MM.1S (cell line): ENCODE results near the gene GSN.

ENCODE experiments used
- DNase-seq: peaks from one replicate; pipeline ENCODE4 v3.0.0-alpha.2; 2015
- H2AFZ ChIP-seq: fragments of 300-600 bp; sonication (generic); 2 replicates; pipeline ENCODE4 v1.6.0; 2016; ENCODE audit warnings: antibody characterized with exemption, low read length
- H3F3A ChIP-seq: fragments of 300-600 bp; sonication (generic); 2 replicates; pipeline ENCODE4 v1.6.1; 2016; ENCODE audit warnings: mild to moderate bottlenecking, antibody characterized with exemption, low read length, moderate library complexity, mixed read lengths; ENCODE audit not compliant: insufficient read depth
- H3K27ac ChIP-seq: fragments of 300-600 bp; sonication (generic); 2 replicates; pipeline ENCODE4 v1.5.1; 2016; ENCODE audit warnings: mild to moderate bottlenecking, low read length
- H3K27me3 ChIP-seq: fragments of 300-600 bp; sonication (generic); replicated peaks from 2 replicates; pipeline ENCODE4 v1.6.0; 2016; ENCODE audit warnings: low read length; ENCODE audit not compliant: insufficient read depth
- H3K36me3 ChIP-seq: fragments of 300-600 bp; sonication (generic); replicated peaks from 2 replicates; pipeline ENCODE4 v1.6.1; 2016; ENCODE audit warnings: mild to moderate bottlenecking, low read length, mixed read lengths; ENCODE audit not compliant: insufficient read depth
- H3K4me1 ChIP-seq: fragments of 300-600 bp; sonication (generic); 2 replicates; pipeline ENCODE4 v1.6.1; 2016; ENCODE audit warnings: low read length, mixed read lengths
- H3K4me2 ChIP-seq: fragments of 300-600 bp; sonication (generic); 2 replicates; pipeline ENCODE4 v1.6.0; 2016; ENCODE audit warnings: low read depth, low read length
- H3K4me3 ChIP-seq: fragments of 300-600 bp; sonication (generic); 2 replicates; pipeline ENCODE4 v1.5.1; 2016; ENCODE audit warnings: low read length, mixed read lengths
- H3K79me2 ChIP-seq: fragments of 300-600 bp; sonication (generic); 2 replicates; pipeline ENCODE4 v1.6.1; 2016; ENCODE audit warnings: mixed run types, low read length, mixed read lengths
- H3K9ac ChIP-seq: fragments of 300-600 bp; sonication (generic); 2 replicates; pipeline ENCODE4 v1.6.1; 2016; ENCODE audit warnings: low read length, mixed read lengths
- H3K9me2 ChIP-seq: fragments of 300-600 bp; sonication (generic); replicated peaks from 2 replicates; pipeline ENCODE4 v1.6.1; 2016; ENCODE audit warnings: mild to moderate bottlenecking, low read length, mixed read lengths; ENCODE audit not compliant: insufficient read depth
- H3K9me3 ChIP-seq: fragments of 300-600 bp; sonication (generic); replicated peaks from 2 replicates; pipeline ENCODE4 v1.6.1; 2016; ENCODE audit warnings: mild to moderate bottlenecking, low read length, mixed read lengths; ENCODE audit not compliant: insufficient read depth
- H4K20me1 ChIP-seq: fragments of 300-600 bp; sonication (generic); 2 replicates; pipeline ENCODE4 v1.6.1; 2016; ENCODE audit warnings: mild to moderate bottlenecking, low read length, moderate library complexity, mixed read lengths; ENCODE audit not compliant: insufficient read depth
- CTCF ChIP-seq: fragments of 300-600 bp; sonication (generic); IDR thresholded peaks from 2 replicates; pipeline ENCODE4 v1.5.1; 2016; ENCODE audit warnings: antibody characterized with exemption, low read length, mixed read lengths
- EZH2 ChIP-seq: fragments of 300-600 bp; sonication (generic); optimal IDR thresholded peaks from 2 replicates; pipeline ENCODE3; 2017; ENCODE audit warnings: low read depth, mild to moderate bottlenecking, antibody characterized with exemption, low read length, mixed read lengths
- EZH2phosphoT487 ChIP-seq: fragments of 300-600 bp; sonication (generic); IDR thresholded peaks from 2 replicates; pipeline ENCODE4 v1.6.1; 2018; ENCODE audit warnings: antibody characterized with exemption, low read length

GSN gene

GRCh38 chr9:121309833-121310425 is 42.0 kb downstream of the GSN start:
- Histone ChIP-seq H3K4me2 (no peak overlapping the region), H3K79me2 (no peaks in the 10 kb centered on the region), H3F3A (no peaks in the 10 kb centered on the region), H2AFZ (no peak overlapping the region), H3K4me1 (0 out of 2 replicates have a peak, but pooled peaks cover 4% of the 10 kb centered on the region), H4K20me1 (no peaks in the 10 kb centered on the region), H3K27me3 (no peaks in the 10 kb centered on the region), H3K4me3 (no peak overlapping the region), H3K9me3 (no peaks in the 10 kb centered on the region), H3K27ac (no peak overlapping the region), H3K36me3 (no peaks in the 10 kb centered on the region), H3K9me2 (no peaks in the 10 kb centered on the region), H3K9ac (no peak overlapping the region)
- DNase-seq = no peak
- TF ChIP-seq CTCF = no peak
- no peak for TF ChIP-seq EZH2
- TF ChIP-seq EZH2phosphoT487 = no peak

- no peak for TF ChIP-seq EZH2
- TF ChIP-seq EZH2phosphoT487 = no peak
- TF ChIP-seq CTCF = no peak
- H3K9me2 ChIP-seq = no peaks in the 10 kb centered on the region
- no peaks in the 10 kb centered on the region for H3K9me3 ChIP-seq
- no peak overlapping the region for H3K27ac ChIP-seq
- no peaks in the 10 kb centered on the region for H4K20me1 ChIP-seq
- no peak overlapping the region for H3K4me3 ChIP-seq
- no peaks in the 10 kb centered on the region for H3K27me3 ChIP-seq
- H3K4me1 ChIP-seq = 0 out of 2 replicates have a peak, but pooled peaks cover 4% of the 10 kb centered on the region
- H2AFZ ChIP-seq = no peak overlapping the region
- DNase-seq = no peak
- no peak overlapping the region for H3K4me2 ChIP-seq
- H3F3A ChIP-seq = no peaks in the 10 kb centered on the region
- H3K9ac ChIP-seq = no peak overlapping the region
- no peaks in the 10 kb centered on the region for H3K79me2 ChIP-seq
- no peaks in the 10 kb centered on the region for H3K36me3 ChIP-seq
These were observed 42.6 kb downstream of the GSN start for GRCh38 chr9:121310571-121310970.

- H2AFZ ChIP-seq = no peak overlapping the region
- no peak overlapping the region for H3K9ac ChIP-seq
- no peaks in the 10 kb centered on the region for H3K36me3 ChIP-seq
- no peak for DNase-seq
- no peaks in the 10 kb centered on the region for H3K79me2 ChIP-seq
- no peaks in the 10 kb centered on the region for H4K20me1 ChIP-seq
- 0 out of 2 replicates have a peak, but pooled peaks cover 4% of the 10 kb centered on the region for H3K4me1 ChIP-seq
- no peak overlapping the region for H3K27ac ChIP-seq
- TF ChIP-seq EZH2 = no peak
- TF ChIP-seq EZH2phosphoT487 = no peak
- TF ChIP-seq CTCF = no peak
- no peaks in the 10 kb centered on the region for H3K27me3 ChIP-seq
- H3K9me2 ChIP-seq = no peaks in the 10 kb centered on the region
- no peak overlapping the region for H3K4me3 ChIP-seq
- H3K9me3 ChIP-seq = no peaks in the 10 kb centered on the region
- no peaks in the 10 kb centered on the region for H3F3A ChIP-seq
- no peak overlapping the region for H3K4me2 ChIP-seq
These were observed 44.2 kb downstream of the GSN start for GRCh38 chr9:121312169-121312568.
